Suprapubic skin (tissue), 4 donors: Measurements from ENCODE around the gene DHX34. TPM values are rescaled to one million over a fixed set of nuclear protein-coding genes. Genes with fewer than 3 reads are reported as not detected.

Experiments used
- DNase-seq, 2 donors: peaks; one replicate each; pipeline ENCODE4 v3.0.0-alpha.2; 2019; ENCODE audit warnings: low spot score in 2 of 2
- H3K27ac ChIP-seq: fragments of 200-600 bp; sonication (generic); one replicate; pipeline ENCODE4 v1.5.1; 2019
- H3K27me3 ChIP-seq: fragments of 200-600 bp; sonication (generic); one replicate; pipeline ENCODE4 v1.5.1; 2019
- H3K36me3 ChIP-seq: fragments of 200-600 bp; sonication (generic); one replicate; pipeline ENCODE4 v1.5.1; 2019
- H3K4me1 ChIP-seq: fragments of 200-600 bp; sonication (generic); one replicate; pipeline ENCODE4 v1.5.1; 2019
- H3K4me3 ChIP-seq: fragments of 200-600 bp; sonication (generic); one replicate; pipeline ENCODE4 v1.5.1; 2019; ENCODE audit warnings: mild to moderate bottlenecking
- H3K9me3 ChIP-seq: fragments of 200-600 bp; sonication (generic); one replicate; pipeline ENCODE4 v1.5.1; 2019
- CTCF ChIP-seq, 2 donors: fragments of 200-600 bp in 1 of 2; fragments of 450-650 bp in 1 of 2; sonication (generic) in 1 of 2; IDR thresholded peaks; one replicate each; pipeline ENCODE4 v1.5.1; 2016 to 2019; ENCODE audit warnings: antibody characterized with exemption in 2 of 2, mild to moderate bottlenecking in 1 of 2, moderate library complexity in 1 of 2
- EP300 ChIP-seq: sonication (generic); formaldehyde crosslinking; IDR thresholded peaks from one replicate; pipeline ENCODE4 v1.6.1; 2017; ENCODE audit warnings: antibody characterized with exemption
- POLR2A ChIP-seq, 2 donors: fragments of 450-650 bp; IDR thresholded peaks; one replicate each; pipeline ENCODE4 v1.6.1; 2017; ENCODE audit warnings: antibody characterized with exemption in 2 of 2, mild to moderate bottlenecking in 2 of 2, moderate library complexity in 2 of 2
- POLR2AphosphoS5 ChIP-seq, 3 donors: sonication (generic); formaldehyde crosslinking; IDR thresholded peaks; one replicate each; pipeline ENCODE4 v1.6.1; 2017; ENCODE audit warnings: antibody characterized with exemption in 3 of 3
- WGBS: methylation state at CpG from one replicate; pipeline ENCODE4 v1.1.5; 2018; 5-methylcytosine and 5-hydroxymethylcytosine counted together
- total RNA-seq, 4 donors: library from RNA; depleted of rRNA; stranded (reverse); fragments of >200 nt; gene quantifications; one replicate each; pipeline ENCODE4 v1.1.0, GENCODE V29; 2016

The DHX34 gene
- total RNA-seq, 4 donors from 2014 or later, result 21.6 to 32.2 (median 25.3) TPM

GRCh38 chr19:47417107-47417745, 68.1 kb downstream of the DHX34 start:
- H3K9me3 ChIP-seq, result no peaks in the 10 kb centered on the region
- peaks cover 32% of the 10 kb centered on the region for H3K4me1 ChIP-seq
- TF ChIP-seq POLR2AphosphoS5 (IDR thresholded peaks at IDR 0.05) (no peak), EP300 (no peak), POLR2A (IDR thresholded peaks at IDR 0.05) (no peak), CTCF (IDR thresholded peaks at IDR 0.05) (no peak)
- peaks cover 83% of the 10 kb centered on the region for H3K27me3 ChIP-seq
- no peak overlapping the region for H3K4me3 ChIP-seq
- WGBS, result 25% methylated on average over 15 of the region's 18 CpGs
- DNase-seq, result no peak
- no peak overlapping the region for H3K27ac ChIP-seq
- peaks cover 6% of the 10 kb centered on the region for H3K36me3 ChIP-seq

- Histone ChIP-seq H3K36me3 (peaks cover 6% of the 10 kb centered on the region), H3K27me3 (peaks cover 91% of the 10 kb centered on the region), H3K4me3 (peak overlapping the region; percentile 55), H3K4me1 (peaks cover 32% of the 10 kb centered on the region), H3K9me3 (no peaks in the 10 kb centered on the region), H3K27ac (no peak overlapping the region)
- DNase-seq, result no peak
- no peak for TF ChIP-seq CTCF (IDR thresholded peaks at IDR 0.05)
- WGBS, result 4% methylated on average over 31 of the region's 34 CpGs
Observed at GRCh38 chr19:47417746-47418691, 68.9 kb downstream of the DHX34 start.

- H3K27me3 ChIP-seq, result peaks cover 98% of the 10 kb centered on the region
- H3K27ac ChIP-seq, result no peak overlapping the region
- TF ChIP-seq EP300 (no peak), POLR2AphosphoS5 (IDR thresholded peaks at IDR 0.05) (no peak), CTCF (IDR thresholded peaks at IDR 0.05) (no peak), POLR2A (IDR thresholded peaks at IDR 0.05) (no peak)
- peak overlapping the region; percentile 55 for H3K4me3 ChIP-seq
- DNase-seq, result no peak
- H3K9me3 ChIP-seq, result no peaks in the 10 kb centered on the region
- H3K36me3 ChIP-seq, result peaks cover 6% of the 10 kb centered on the region
- peaks cover 32% of the 10 kb centered on the region for H3K4me1 ChIP-seq
- 1% methylated on average over 9 of the region's 9 CpGs for WGBS
Observed at GRCh38 chr19:47418692-47419029, 69.5 kb downstream of the DHX34 start.

GRCh38 chr19:47419030-47419783, 70.1 kb downstream of the DHX34 start, which contains the start of gene MEIS3:
MEIS3 (minus strand) TSS chr19:47419527; CDS start chr19:47419081, 446 bp downstream.
- Histone ChIP-seq H3K4me3 (peak within 1 kb of the TSS; percentile 55), H3K9me3 (no peaks in the 10 kb centered on the region), H3K4me1 (peaks cover 32% of the 10 kb centered on the region), H3K27ac (no peak within 1 kb of the TSS), H3K36me3 (peaks cover 3% of the 10 kb centered on the region), H3K27me3 (peaks cover 100% of the 10 kb centered on the region)
- DNase-seq, result no peak
- TF ChIP-seq POLR2AphosphoS5 (IDR thresholded peaks at IDR 0.05) (no peak), CTCF (IDR thresholded peaks at IDR 0.05) (no peak), POLR2A (IDR thresholded peaks at IDR 0.05) (no peak), EP300 (no peak)
- WGBS, result 2% methylated on average over 26 of the region's 70 CpGs
